ENCODE results near the gene CIAO2A. TPM values are rescaled to one million over a fixed set of nuclear protein-coding genes. Genes with fewer than 3 reads are reported as not detected.

The CIAO2A gene
- total RNA-seq, 1 donor from 2014 or later = 70.2 TPM

GRCh38 chr15:64045774-64046420, 47.7 kb downstream of the CIAO2A start:
- ATAC-seq = peak; percentile 56
- DNase-seq (ENCODE audit: low spot score) = peak; percentile 55

- DNase-seq (ENCODE audit: low spot score) (no peak), ATAC-seq (no peak)
Observed at GRCh38 chr15:64045101-64045435, 48.6 kb downstream of the CIAO2A start.

- no peak for DNase-seq (ENCODE audit: low spot score)
- no peak for ATAC-seq
Observed at GRCh38 chr15:64044300-64045100, 49.1 kb downstream of the CIAO2A start.

GRCh38 chr15:64038878-64039610, 54.6 kb downstream of the CIAO2A start:
- no peak for ATAC-seq
- DNase-seq (ENCODE audit: low spot score) = no peak

GRCh38 chr15:64037966-64038365, 55.7 kb downstream of the CIAO2A start:
- no peak for ATAC-seq
- DNase-seq (ENCODE audit: low spot score) = no peak

GRCh38 chr15:64037116-64037515, 56.5 kb downstream of the CIAO2A start:
- DNase-seq (ENCODE audit: low spot score) (no peak), ATAC-seq (no peak)

GRCh38 chr15:64035525-64035924, 58.1 kb downstream of the CIAO2A start:
- DNase-seq (ENCODE audit: low spot score) = no peak
- ATAC-seq = no peak

GRCh38 chr15:64034519-64034918, 59.1 kb downstream of the CIAO2A start:
- DNase-seq (ENCODE audit: low spot score) = no peak
- ATAC-seq = no peak

- DNase-seq (ENCODE audit: low spot score) (no peak), ATAC-seq (no peak)
Observed at GRCh38 chr15:64032329-64032728, 61.3 kb downstream of the CIAO2A start.

- ATAC-seq = no peak
- DNase-seq (ENCODE audit: low spot score) = no peak
Observed at GRCh38 chr15:64030123-64030522, 63.5 kb downstream of the CIAO2A start.

- no peak for DNase-seq (ENCODE audit: low spot score)
- no peak for ATAC-seq
Observed at GRCh38 chr15:64029633-64030032, 64.0 kb downstream of the CIAO2A start.

- ATAC-seq = no peak
- DNase-seq (ENCODE audit: low spot score) = no peak
Observed at GRCh38 chr15:64029110-64029509, 64.5 kb downstream of the CIAO2A start.

GRCh38 chr15:64026591-64026990, 67.0 kb downstream of the CIAO2A start:
- no peak for ATAC-seq
- no peak for DNase-seq (ENCODE audit: low spot score)

GRCh38 chr15:64024172-64025050, 69.2 kb downstream of the CIAO2A start:
- ATAC-seq = no peak
- DNase-seq (ENCODE audit: low spot score) = no peak

GRCh38 chr15:64023220-64023619, 70.4 kb downstream of the CIAO2A start:
- ATAC-seq = no peak

GRCh38 chr15:64022571-64022970, 71.1 kb downstream of the CIAO2A start:
- ATAC-seq (no peak), DNase-seq (ENCODE audit: low spot score) (no peak)

More at GRCh38 chr15:64023220-64023619, 70.4 kb downstream of the CIAO2A start:
- no peak for DNase-seq (ENCODE audit: low spot score)

Other genes with a start within 250 kb of the CIAO2A start
- gene DAPK2, start 47.4 kb downstream of the CIAO2A start, total RNA-seq = 0.88 TPM
- 66.2 TPM for gene SNX1, start 2.1 kb upstream of the CIAO2A start, total RNA-seq
- gene SNX22, start 57.9 kb upstream of the CIAO2A start, total RNA-seq = 1.2 TPM
- 474 TPM for gene PPIB, start 69.2 kb upstream of the CIAO2A start, total RNA-seq